ENCODE results near the gene PHLPP1.

DNA sequence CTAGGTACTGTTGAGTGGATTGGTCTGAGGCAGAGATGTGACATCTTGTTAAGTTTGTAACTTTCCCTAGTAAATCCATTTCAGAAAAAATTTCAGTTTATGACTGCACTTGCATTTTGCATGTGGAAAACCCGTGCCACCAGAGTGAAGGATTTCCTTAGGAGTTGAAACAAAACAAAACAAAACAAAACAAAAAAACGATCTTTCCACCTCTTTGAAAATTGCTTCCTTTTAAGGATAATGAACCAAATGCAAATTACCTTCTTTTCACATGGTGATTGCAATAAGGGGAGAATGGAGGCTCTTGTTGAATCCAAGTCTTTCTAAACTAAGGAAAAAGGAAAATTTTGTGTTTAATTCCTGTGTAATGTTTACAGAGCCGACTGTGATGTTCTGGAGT lies 43.2 kb downstream of the PHLPP1 start:
- TF ChIP-seq, protein P1, sequence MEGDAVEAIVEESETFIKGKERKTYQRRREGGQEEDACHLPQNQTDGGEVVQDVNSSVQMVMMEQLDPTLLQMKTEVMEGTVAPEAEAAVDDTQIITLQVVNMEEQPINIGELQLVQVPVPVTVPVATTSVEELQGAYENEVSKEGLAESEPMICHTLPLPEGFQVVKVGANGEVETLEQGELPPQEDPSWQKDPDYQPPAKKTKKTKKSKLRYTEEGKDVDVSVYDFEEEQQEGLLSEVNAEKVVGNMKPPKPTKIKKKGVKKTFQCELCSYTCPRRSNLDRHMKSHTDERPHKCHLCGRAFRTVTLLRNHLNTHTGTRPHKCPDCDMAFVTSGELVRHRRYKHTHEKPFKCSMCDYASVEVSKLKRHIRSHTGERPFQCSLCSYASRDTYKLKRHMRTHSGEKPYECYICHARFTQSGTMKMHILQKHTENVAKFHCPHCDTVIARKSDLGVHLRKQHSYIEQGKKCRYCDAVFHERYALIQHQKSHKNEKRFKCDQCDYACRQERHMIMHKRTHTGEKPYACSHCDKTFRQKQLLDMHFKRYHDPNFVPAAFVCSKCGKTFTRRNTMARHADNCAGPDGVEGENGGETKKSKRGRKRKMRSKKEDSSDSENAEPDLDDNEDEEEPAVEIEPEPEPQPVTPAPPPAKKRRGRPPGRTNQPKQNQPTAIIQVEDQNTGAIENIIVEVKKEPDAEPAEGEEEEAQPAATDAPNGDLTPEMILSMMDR (IDR thresholded peaks at IDR 0.05) = no peak
- TF ChIP-seq EP300 (IDR thresholded peaks at IDR 0.05; ENCODE audit: low read depth) = no peak
- no peak for TF ChIP-seq POLR2A (IDR thresholded peaks at IDR 0.05)
- no peak for TF ChIP-seq POLR2AphosphoS5 (IDR thresholded peaks at IDR 0.05)
